ENCODE measurements around the gene CACHD1. TPM values are rescaled to one million over a fixed set of nuclear protein-coding genes. Genes with fewer than 3 reads are reported as not detected.
"Not testable (repeated sequence)": the region's sequence is repeated elsewhere in the genome, so short reads cannot be mapped to it uniquely, and the experiment has no call there.

The CACHD1 gene
- total RNA-seq, 2 experiments from 2014 or later: 0.36 TPM

DNA sequence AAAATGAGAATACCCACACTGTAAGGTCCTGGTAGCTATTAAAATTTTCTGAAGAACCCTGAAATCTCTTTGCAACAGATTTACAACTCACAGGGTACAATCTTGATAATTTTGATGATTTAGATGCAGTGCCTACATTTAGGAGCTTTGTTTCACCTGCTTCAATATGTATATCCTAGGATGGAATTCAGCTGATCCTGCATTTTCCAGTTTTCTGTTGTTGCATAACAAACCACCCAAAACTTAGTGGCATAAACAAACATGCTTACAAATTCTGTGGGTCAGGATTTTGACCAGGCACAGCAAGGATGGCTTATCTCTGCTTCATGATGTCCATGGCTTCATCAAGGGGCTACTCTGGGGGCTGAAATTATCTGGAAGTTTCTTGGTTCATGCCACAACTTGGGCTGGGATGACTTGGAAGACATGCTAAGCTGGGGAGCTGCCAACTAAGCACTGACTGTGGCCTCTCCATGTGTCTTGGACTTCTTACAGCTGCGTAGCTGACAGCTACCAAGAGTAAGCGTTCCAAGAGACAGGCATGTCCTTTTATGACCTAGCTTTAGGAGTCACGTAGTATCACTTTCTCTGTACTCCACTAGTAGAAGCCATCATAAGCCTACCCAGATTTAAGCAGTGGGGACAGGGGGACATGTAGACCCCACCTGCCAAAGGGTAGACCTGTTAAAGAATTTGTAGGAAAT is 108.5 kb downstream of the CACHD1 start:
- POLR2A ChIA-PET: no interaction called here
- CTCF ChIA-PET: no interaction called here

DNA sequence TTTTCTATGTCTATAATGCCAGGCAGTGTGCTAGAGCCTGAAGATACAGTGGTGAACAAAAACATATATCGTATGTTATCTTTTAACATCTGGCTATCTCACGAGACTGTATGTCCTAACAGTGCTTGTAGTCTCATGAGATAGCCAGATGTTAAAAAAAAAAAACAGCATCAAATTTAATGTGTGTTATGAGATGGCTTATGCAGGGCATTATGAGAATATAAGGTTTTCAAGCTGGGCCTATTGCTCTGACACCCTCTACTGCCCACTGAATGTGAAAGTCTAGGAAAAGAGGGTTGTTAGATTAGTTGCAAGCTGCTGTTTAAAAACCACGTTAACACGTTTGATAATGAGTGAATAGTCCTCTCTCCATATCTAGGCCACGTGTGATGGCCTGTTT is 109.8 kb downstream of the CACHD1 start:
- POLR2A ChIA-PET: no interaction called here
- CTCF ChIA-PET: no interaction called here

DNA sequence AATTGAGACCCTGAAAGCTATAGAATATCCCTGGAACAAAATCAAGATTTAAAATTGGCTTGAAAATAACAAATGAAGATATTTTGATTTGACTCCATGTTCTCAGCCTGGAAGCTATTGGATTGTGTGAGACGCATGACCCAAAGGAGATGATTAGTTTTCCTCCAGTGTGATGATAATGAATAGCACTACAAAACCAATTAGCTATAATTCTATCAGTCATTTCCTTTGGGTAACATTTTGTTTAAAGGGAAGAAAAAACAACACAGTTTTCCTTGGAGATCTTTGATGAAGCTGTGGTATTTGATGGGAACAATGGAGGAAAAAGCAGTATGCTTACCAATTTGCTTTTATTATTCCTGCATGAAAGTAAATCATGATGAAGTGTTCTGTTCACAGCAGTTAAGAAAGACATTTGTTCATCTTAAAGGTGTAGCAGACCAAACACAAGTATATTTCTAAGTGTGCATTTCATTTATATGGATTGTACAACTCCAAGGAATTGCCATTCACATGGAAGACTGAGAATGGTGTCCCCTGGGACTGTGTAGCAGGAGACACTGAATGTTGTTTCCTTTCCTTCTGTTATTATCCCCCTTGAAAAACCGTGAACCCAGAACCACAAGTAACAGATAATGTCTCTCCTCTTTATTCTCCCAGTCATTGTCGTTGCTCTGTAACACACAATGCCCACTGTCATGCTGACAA is 111.4 kb downstream of the CACHD1 start:
- ChIA-PET POLR2A (no interaction called here), CTCF (no interaction called here)

DNA sequence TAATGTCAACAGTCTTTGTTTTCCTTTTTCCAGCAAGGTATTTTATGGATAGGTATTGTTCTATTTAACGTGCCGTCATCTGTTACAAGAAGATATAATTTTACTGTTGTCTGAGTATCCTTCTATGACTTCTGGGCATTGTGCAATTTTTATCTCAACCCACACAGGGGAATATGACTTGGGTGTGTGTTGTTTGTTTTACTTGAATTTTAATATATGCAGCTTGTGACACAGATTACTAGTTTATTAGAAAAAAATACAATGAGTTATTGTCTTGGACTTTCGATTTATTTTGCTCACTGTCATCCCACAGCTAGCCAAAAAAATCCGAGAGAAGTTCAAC is 111.9 kb downstream of the CACHD1 start:
- ChIA-PET POLR2A (no interaction called here), CTCF (no interaction called here)

DNA sequence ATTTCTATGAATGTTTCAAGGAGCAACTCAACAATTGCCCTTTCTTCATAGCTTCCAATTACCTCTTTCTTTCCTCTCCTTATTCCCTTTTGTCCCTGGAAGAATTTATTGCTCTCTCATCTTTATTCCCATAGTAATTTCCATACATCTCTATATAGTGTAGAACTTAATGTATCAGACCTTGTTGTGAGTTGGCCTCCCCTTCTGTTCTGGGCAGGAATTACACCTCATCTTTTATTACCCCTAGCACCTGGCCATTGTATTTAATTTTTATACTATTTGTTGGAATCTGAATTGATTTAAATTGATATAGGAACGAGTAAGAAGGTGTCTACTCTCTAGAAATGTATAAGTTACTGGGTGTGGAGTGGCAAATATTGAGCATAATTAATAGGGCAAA is 114.5 kb downstream of the CACHD1 start:
- ChIA-PET POLR2A (no interaction called here), CTCF (no interaction called here)

DNA sequence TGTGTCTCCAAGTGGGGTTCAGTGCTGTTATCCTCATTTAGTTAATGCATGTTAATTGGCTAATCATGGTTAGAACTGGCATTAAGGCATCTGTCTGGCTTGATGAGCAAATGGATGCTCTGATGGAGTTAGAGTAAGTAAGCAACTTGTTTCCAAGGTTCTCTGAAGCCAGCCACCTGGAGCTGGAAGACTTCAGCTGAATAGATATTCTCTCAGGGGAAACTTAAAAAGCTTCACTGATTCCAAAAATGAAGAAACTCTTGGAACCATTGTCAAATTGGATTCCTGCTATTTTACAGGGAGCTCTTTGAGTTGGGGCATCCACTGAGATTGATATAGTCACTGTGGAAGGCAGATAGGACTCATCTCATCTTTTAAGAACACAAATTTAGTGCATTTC is 118.9 kb downstream of the CACHD1 start:
- CTCF ChIA-PET: interaction anchor here (0.6 kb wide), 1 partner anchor 291 kb away, joined by 3 read pairs; no protein-coding TSS in a partner anchor
- POLR2A ChIA-PET: no interaction called here

DNA sequence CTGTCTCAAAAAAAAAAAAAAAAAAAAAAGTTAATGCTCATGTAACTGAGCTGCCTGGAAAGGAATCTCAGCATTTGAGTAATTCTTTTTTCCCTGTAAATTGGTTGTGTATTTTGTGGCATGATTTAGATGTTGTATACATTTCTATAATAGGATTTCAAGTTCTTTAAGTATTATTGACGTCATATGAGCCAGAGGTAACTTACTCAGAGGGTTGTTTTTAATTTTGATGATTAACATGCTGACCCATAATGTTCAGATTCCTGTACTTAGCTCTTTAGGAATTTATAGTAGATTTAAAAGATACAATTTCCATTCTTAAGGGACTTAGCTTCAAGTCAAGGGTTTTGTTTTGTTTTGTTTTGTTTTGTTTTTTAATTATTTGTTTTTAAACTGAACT is 120.4 kb downstream of the CACHD1 start:
- ChIA-PET POLR2A (interaction anchor here (0.6 kb wide), 1 partner anchor 225 kb away, joined by 5 read pairs; no protein-coding TSS in a partner anchor), CTCF (no interaction called here)

DNA sequence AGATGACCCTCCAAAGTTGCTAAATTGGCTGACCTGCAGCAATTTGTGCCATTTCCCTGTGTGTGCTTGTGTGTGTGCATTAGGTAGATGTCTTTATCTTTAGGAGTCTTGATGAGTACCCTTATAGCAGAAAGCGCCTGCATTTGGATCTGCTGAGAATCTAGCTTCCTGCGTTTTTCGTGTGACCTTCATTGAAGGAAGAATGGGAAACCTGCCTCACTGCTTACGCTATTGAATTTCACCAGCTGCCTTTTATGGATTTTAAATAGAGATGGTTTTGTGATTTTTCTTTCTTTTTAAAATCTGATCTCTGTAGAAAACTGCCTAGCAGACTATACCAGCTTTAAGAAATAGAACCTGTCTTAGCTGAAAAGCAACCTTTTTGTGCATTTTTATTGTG is 124.5 kb downstream of the CACHD1 start:
- ChIA-PET CTCF (no interaction called here), POLR2A (no interaction called here)

DNA sequence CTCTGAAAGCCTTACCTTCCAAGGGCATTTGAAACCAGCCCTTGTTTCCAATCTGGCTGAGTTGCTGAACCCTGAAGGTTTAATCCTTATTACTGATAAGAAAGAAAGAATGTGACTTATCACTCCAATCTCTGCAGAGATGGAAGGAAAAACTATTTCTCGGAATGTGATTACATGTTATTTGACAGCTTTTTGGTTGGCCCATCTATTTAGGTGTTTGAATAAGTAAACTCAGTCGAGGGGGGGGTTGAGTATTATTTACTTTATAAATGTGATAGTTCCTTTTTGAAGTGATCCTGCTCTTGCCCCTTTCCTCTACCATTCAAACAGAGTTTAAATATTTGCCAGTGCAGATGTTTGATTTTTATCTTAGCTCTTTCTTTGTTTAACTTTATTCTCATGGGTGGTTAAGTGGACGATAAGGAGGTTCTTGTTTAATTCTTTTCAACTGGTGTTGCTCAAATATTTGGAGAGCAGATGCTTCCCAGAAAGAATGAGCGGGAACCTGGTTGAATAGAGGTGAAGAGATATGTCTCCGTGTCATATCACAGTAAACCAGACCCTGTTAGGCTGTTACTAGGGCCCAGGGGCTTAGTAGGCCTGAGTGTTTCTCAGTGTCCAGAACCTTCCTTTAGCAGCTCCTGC is 126.1 kb downstream of the CACHD1 start:
- CTCF ChIA-PET: no interaction called here
- POLR2A ChIA-PET: no interaction called here

DNA sequence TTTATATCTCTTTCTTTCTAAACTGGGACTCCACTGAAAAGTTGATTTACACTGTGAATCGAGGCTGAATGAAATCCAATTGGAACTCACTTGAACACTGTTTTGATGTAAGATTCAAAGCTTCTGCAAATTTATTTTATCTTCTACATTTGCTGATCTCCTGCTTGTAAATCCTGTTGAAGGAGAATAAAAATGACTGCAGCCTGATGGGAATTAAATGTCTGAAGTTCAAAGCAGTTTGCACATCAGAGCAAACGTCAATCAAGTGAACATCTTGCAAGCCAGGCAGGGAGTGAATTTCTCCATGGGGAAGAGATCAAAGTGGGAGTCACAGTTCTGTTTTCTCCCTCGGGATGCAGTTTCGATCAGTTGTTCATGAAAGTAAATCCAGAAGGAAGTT is 127.2 kb downstream of the CACHD1 start:
- POLR2A ChIA-PET: no interaction called here
- CTCF ChIA-PET: no interaction called here

DNA sequence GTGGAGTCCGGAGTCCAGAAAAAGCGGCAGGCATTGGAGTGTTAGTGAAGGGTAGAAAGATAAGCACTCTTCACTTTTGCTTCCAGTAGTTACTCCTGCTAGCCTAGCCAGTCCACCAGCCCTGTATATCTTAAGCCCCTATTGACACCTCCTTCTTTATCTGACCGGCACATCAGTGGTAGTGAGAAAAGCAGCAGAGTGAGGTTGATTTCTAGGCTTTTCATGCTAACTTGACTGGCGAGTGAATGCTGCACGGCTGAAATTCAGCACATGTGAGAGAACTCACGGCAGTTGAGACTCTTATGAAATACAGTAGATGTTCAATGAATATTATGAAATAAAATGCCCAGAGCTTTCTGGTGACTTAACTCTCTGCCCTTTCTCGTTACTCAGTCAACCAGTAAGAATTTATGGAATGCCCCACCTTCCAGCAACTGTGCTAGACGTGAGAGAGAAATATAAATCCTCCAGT is 128.2 kb downstream of the CACHD1 start:
- ChIA-PET CTCF (no interaction called here), POLR2A (no interaction called here)

DNA sequence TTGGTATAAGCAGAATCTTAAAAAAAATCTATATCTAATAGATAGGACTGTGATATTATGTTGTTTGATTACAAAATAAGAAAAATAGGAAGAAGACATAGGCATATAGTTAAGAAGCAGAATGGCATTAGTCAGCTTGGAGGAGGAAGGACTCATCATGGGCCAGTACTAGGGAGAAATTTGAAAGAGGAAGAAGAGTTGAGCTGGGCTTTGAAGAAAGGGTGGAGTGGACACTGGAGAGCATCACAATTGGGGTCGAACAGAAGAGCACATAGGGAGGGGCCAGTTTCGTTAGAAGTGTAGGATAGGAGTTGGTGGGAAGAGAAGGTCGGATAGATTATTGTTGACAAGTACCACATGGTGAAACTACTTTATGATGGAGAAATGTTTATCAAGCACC is 129.3 kb downstream of the CACHD1 start:
- ChIA-PET CTCF (no interaction called here), POLR2A (no interaction called here)

DNA sequence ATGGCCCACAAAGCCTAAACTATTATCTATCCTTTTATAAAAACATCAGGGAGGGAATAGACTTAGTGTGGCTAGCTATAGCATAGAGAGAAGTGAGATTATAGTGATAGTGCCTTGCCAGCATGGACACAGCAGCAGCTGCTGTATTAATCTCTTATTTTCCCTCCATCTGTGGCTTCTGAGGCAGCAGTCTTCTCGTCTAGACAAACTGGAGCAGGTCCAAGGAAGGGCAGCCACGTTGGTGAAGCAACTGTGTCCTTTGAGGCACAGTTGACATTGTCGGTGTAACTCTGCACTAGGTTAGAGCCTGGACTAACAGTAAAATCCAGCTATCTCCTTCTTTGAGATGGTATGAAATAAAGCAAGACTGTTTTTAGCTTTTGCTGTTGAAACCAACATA is 131.3 kb downstream of the CACHD1 start:
- ChIA-PET POLR2A (no interaction called here), CTCF (no interaction called here)

DNA sequence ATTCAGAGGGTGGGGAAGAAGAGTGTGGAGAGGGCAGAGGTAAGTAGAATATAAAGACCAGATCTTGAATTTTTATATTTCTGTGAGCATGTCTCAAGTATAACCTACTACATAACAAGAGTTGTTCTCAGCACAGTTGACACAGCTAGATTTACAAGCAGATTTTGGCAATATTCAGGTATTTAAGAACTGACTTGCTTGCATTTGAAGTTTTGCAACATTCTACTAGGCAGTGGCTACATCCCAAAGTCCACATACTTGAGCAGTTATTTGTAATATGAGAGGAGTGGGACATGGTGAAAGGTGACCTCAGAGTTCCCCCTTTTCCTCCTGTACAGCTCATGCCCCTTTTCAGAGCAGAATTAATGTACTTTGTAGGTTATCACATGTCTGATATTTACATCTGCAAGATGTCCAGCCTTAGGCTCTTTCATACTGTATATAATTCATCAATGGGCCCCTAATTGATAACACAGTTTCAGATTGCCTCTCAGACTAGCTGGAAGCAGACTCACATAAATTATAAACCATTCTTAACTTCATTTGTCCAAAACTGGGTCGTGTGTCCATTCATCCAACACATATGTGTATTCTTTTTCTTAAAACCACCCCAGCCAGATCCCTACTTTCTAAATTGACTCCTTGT is 138.2 kb downstream of the CACHD1 start:
- ChIA-PET CTCF (no interaction called here), POLR2A (no interaction called here)

DNA sequence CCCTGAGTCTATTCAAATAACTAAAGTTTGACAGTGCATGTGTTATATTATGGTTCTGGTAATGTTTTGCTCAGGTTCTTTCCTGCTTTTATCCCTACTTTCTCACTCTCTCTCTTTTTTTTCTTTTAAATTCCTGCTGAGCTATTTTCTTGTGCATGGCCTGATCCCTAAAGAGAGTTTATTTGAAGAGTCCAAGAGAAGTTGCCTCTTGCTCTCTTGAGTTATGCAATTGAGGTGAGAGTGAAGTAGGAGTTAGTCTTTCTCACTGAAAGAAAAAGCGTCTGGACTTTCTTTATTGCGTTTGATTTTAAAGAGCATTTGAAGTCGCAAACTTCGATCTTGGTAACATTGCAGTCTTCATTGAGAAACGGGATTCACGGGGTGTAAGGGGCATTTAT is 138.7 kb downstream of the CACHD1 start:
- POLR2A ChIA-PET: no interaction called here
- CTCF ChIA-PET: no interaction called here

DNA sequence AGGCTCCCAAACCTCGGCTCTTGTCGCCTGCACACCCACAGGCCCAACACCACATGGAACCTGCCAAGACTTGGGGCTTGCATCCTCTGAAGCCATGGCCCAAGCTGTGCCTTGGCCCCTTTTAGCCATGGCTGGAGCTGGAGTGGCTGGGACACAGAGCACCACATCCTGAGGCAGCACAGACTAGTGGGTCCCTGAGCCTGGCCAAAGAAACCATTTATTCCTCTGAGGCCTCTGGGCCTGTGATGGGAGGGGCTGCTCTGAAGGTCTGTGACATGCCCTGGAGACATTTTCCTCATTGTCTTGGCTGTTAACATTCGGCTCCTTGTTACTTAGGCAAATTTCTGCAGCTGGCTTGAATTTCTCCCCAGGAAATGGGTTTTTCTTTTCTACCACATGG is 141.0 kb downstream of the CACHD1 start:
- CTCF ChIA-PET, POLR2A ChIA-PET: not testable (repeated sequence)

DNA sequence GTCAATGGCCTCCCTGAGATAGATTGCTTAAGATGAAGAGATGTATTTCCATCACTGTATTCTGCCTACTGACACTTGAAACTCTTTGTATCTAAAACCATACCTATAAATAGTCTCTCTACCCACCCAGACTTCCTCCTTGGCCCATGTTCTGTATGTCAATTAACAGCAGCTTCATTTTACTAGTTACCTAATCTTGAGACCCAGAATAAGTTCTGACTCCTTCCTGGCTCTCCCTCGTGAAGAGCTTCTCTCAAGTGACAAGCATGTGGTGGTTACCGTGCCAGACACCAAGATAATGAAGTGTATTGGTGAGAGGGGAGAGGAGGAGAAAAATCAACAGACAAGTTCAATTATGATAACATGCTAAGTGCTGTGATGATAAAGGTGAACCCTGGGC is 146.1 kb downstream of the CACHD1 start:
- ChIA-PET POLR2A (interaction anchor here (0.7 kb wide), 1 partner anchor 8 kb away, joined by 4 read pairs; no protein-coding TSS in a partner anchor), CTCF (no interaction called here)

DNA sequence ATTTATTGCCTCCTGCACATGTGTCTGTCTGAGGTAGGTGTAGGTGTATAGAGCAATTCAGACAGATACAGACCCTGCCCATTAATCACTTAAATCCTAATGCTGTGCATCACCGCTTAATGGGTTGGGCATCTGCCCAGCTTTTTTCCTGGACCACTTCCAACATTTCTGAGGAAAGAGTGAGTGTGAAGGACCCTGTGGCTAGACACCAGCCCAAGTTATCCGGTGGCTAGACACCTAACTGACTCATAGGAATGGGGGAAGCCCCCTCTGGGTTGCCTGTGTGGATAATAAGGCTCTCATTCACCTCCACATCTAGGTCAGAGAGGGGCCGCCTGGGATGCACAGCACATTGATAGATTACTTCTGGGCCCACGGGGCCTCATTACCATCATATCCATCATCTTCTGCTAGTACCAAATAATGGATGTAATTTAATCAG is 153.8 kb downstream of the CACHD1 start:
- POLR2A ChIA-PET: no interaction called here
- CTCF ChIA-PET: no interaction called here

DNA sequence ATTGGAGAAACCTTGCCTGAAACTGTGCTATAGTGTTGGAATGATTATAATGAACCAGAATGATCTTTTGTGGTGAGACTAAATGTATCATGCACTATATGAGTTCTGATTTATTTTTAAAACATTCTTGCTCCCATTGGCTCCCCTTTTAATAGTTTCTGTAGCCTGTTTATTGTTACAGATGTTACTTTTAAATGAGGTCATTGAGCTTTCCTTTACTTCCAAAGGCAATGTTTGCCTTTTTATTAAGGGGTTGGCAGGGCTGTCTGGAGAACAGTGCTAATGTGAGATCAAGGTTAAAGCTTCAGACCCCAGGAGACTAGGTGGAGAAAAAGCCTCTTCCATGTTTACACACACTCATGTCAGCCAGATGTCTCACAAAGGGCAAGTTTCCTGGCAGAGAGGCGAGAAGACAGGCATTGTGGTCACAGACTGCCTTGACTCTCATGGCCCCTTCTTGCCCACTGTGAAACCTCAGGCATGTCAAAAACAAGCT is 154.3 kb downstream of the CACHD1 start:
- CTCF ChIA-PET: no interaction called here

DNA sequence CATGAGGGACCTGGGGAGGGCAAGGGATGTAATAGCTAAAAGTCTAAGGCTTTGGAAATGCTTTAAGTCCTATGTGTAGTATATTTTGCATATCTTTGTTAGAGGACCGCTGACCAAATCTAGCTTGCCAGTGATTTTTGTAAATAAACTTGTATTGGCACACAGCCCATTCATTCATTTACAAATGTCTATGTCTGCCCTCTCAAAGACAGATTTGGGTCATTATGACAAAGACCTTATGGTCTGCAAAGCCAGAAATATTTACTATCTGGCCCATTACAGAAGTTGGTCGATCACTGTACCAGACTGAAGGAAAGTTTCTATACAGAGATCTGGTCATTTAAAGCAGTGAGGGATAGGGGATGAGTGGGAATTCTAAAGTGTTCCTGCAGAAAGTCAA is 154.9 kb downstream of the CACHD1 start:
- CTCF ChIA-PET: no interaction called here
- POLR2A ChIA-PET: interaction anchor here (0.6 kb wide), 1 partner anchor 9 kb away, joined by 4 read pairs; no protein-coding TSS in a partner anchor

More for the DNA sequence above, 154.3 kb downstream of the CACHD1 start:
- POLR2A ChIA-PET: interaction anchor here (0.6 kb wide), 1 partner anchor 8 kb away, joined by 4 read pairs; no protein-coding TSS in a partner anchor

DNA sequence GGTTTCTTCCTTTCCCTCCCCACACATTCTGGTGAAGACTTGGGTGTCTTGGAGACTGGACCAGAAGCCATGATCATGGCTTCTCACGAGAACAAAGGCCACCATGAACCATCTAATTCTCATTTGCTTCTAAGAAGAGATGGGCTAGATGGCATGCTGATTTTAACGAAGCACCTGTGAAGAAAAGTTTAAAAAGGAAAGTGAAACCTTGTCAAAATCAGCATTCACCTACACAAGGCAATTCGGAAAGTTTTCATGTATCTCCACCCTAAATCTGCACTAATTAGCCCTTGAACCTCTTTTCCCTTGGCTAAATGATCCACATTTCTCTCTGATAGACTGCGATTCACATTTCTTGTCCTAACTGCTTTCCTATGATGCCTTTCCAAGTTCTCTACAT is 160.7 kb downstream of the CACHD1 start:
- CTCF ChIA-PET: no interaction called here
- POLR2A ChIA-PET: no interaction called here
